Measurements from ENCODE around the gene CNBD2.

GRCh38 chr20:35981969-35982368 is 13.6 kb downstream of the CNBD2 start:
- TF ChIP-seq TAF1 (IDR thresholded peaks at IDR 0.05; ENCODE audit: borderline replicate concordance, insufficient read depth, low read length) (no peak), POLR2AphosphoS5 (IDR thresholded peaks at IDR 0.05; ENCODE audit: low read depth, low read length) (no peak), REST (IDR thresholded peaks at IDR 0.05; ENCODE audit: insufficient read depth in 1 of 2, low read depth in 2 of 2, low read length in 2 of 2) (no peak), SIN3A (IDR thresholded peaks at IDR 0.05; ENCODE audit: borderline replicate concordance, insufficient read depth, low read length) (no peak)

Measured in PFSK-1 (cell line).